AG08396 (cell line): ENCODE results near the gene ZNF285.
"Not testable (repeated sequence)": the region's sequence is repeated elsewhere in the genome, so short reads cannot be mapped to it uniquely, and the experiment has no call there.

Experiments
- DNase-seq: peaks from one replicate; pipeline ENCODE4 v3.0.0; 2012; ENCODE audit warnings: low spot score, mixed read lengths

ZNF285 gene

GRCh38 chr19:44401139-44402115, at the start of gene ZNF285:
Gene ZNF285, minus strand, starts transcription at chr19:44401608. Its CDS starts 4,395 bp downstream, at chr19:44397213.
- peak; percentile 97 for DNase-seq

GRCh38 chr19:44447916-44448674, 46.7 kb upstream of the ZNF285 start, which contains the start of gene ZNF229:
Gene ZNF229, minus strand, starts transcription at chr19:44448472. Its CDS starts 5,625 bp downstream, at chr19:44442847.
- peak; percentile 93 for DNase-seq

GRCh38 chr19:44438441-44438840, 37.0 kb upstream of the ZNF285 start:
- DNase-seq = no peak

GRCh38 chr19:44435441-44435840, 34.0 kb upstream of the ZNF285 start:
- DNase-seq = no peak

GRCh38 chr19:44430956-44431355, 29.5 kb upstream of the ZNF285 start:
- no peak for DNase-seq

GRCh38 chr19:44415553-44415952, 14.1 kb upstream of the ZNF285 start:
- DNase-seq = not testable (repeated sequence)

GRCh38 chr19:44389268-44389667, 12.1 kb downstream of the ZNF285 start:
- DNase-seq = peak; percentile 13

GRCh38 chr19:44374789-44375188, 26.6 kb downstream of the ZNF285 start:
- no peak for DNase-seq

- DNase-seq = no peak
These were observed 29.5 kb downstream of the ZNF285 start for GRCh38 chr19:44371815-44372480.

GRCh38 chr19:44367024-44367423, 34.4 kb downstream of the ZNF285 start:
- no peak for DNase-seq

GRCh38 chr19:44356383-44357111, 44.9 kb downstream of the ZNF285 start, which contains the start of gene ZNF112:
Gene ZNF112, minus strand, starts transcription at chr19:44356680. Its CDS starts 16,141 bp downstream, at chr19:44340539.
- peak; percentile 77 for DNase-seq

GRCh38 chr19:44346556-44346955, 54.9 kb downstream of the ZNF285 start:
- DNase-seq = no peak

GRCh38 chr19:44345959-44346358, 55.4 kb downstream of the ZNF285 start:
- no peak for DNase-seq

GRCh38 chr19:44344255-44344654, 57.2 kb downstream of the ZNF285 start:
- DNase-seq = no peak

- DNase-seq = no peak
These were observed 59.6 kb downstream of the ZNF285 start for GRCh38 chr19:44341794-44342193.

- not testable (repeated sequence) for DNase-seq
These were observed 66.8 kb downstream of the ZNF285 start for GRCh38 chr19:44334639-44335038.
